Osteoblast (primary cell): ENCODE data around the gene KIF26B. TPM values are rescaled to one million over a fixed set of nuclear protein-coding genes. Genes with fewer than 3 reads are reported as not detected.

Experiments
- DNase-seq: peaks from one replicate; pipeline ENCODE4 v3.0.0; 2011; ENCODE audit warnings: low spot score, mixed read lengths; ENCODE audit not compliant: insufficient read length; ENCODE audit errors: missing footprints
- H2AFZ ChIP-seq: 2 replicates; pipeline ENCODE4 v1.6.0; 2011; ENCODE audit warnings: mild to moderate bottlenecking, low read length
- H3K27ac ChIP-seq: 2 replicates; pipeline ENCODE4 v1.5.1; 2011; ENCODE audit warnings: mild to moderate bottlenecking, low read depth, low read length, moderate library complexity
- H3K27me3 ChIP-seq: 2 replicates; pipeline ENCODE4 v1.6.0; 2012; ENCODE audit warnings: mild to moderate bottlenecking, control low read depth, inconsistent platforms, low read length, moderate library complexity; ENCODE audit not compliant: insufficient read depth
- H3K36me3 ChIP-seq: 2 replicates; pipeline ENCODE4 v1.5.1; 2011; ENCODE audit warnings: mild to moderate bottlenecking, low read length, control low read depth, moderate library complexity; ENCODE audit not compliant: insufficient read depth
- H3K4me1 ChIP-seq: 2 replicates; pipeline ENCODE4 v1.5.1; 2011; ENCODE audit warnings: mild to moderate bottlenecking, low read length, control low read depth, moderate library complexity; ENCODE audit not compliant: insufficient read depth
- H3K4me2 ChIP-seq: 2 replicates; pipeline ENCODE4 v1.6.0; 2011; ENCODE audit warnings: mild to moderate bottlenecking, low read length; ENCODE audit not compliant: insufficient read depth
- H3K4me3 ChIP-seq: fragments of 200-600 bp; sonication (generic); 3 replicates; pipeline ENCODE4 v1.5.1; 2012; ENCODE audit warnings: mild to moderate bottlenecking, low read length, inconsistent platforms; ENCODE audit not compliant: insufficient read depth
- H3K79me2 ChIP-seq: 2 replicates; pipeline ENCODE4 v1.6.0; 2012; ENCODE audit warnings: mild to moderate bottlenecking, low read length, control low read depth, inconsistent platforms; ENCODE audit not compliant: insufficient read depth
- H3K9me3 ChIP-seq: 2 replicates; pipeline ENCODE4 v1.5.1; 2011; ENCODE audit warnings: low read depth, low read length, control low read depth
- H4K20me1 ChIP-seq: 2 replicates; pipeline ENCODE4 v1.6.0; 2012; ENCODE audit warnings: mild to moderate bottlenecking, low read length, control low read depth; ENCODE audit not compliant: insufficient read depth
- CTCF ChIP-seq: IDR thresholded peaks from 2 replicates; pipeline ENCODE4 v1.5.1; 2011; ENCODE audit warnings: mild to moderate bottlenecking, low read depth, low read length, moderate library complexity; ENCODE audit errors: extremely low read depth
- total RNA-seq: library from RNA; depleted of rRNA; stranded (reverse); fragments of >200 nt; gene quantifications from 2 replicates; pipeline ENCODE4 v1.2.3, GENCODE V29; 2012

Gene KIF26B
- total RNA-seq, 1 donor, result 22.1 TPM

- no peaks in the 10 kb centered on the region for H3K27me3 ChIP-seq
- H3K9me3 ChIP-seq, result no peaks in the 10 kb centered on the region
- H3K27ac ChIP-seq, result no peak overlapping the region
- no peak overlapping the region for H3K4me3 ChIP-seq
- H3K4me1 ChIP-seq, result no peaks in the 10 kb centered on the region
- no peaks in the 10 kb centered on the region for H3K79me2 ChIP-seq
- no peak for DNase-seq
- H3K4me2 ChIP-seq, result no peak overlapping the region
- no peak overlapping the region for H2AFZ ChIP-seq
- no peaks in the 10 kb centered on the region for H3K36me3 ChIP-seq
- H4K20me1 ChIP-seq, result no peaks in the 10 kb centered on the region
- TF ChIP-seq CTCF, result no peak
These were observed 397.5 kb downstream of the KIF26B start for GRCh38 chr1:245552331-245552730.

GRCh38 chr1:245556057-245556456 lies 401.3 kb downstream of the KIF26B start:
- H3K27ac ChIP-seq, result no peak overlapping the region
- no peak overlapping the region for H3K4me3 ChIP-seq
- H3K4me1 ChIP-seq, result no peaks in the 10 kb centered on the region
- H3K9me3 ChIP-seq, result no peaks in the 10 kb centered on the region
- no peak overlapping the region for H2AFZ ChIP-seq
- H4K20me1 ChIP-seq, result no peaks in the 10 kb centered on the region
- H3K4me2 ChIP-seq, result no peak overlapping the region
- H3K79me2 ChIP-seq, result no peaks in the 10 kb centered on the region
- no peaks in the 10 kb centered on the region for H3K27me3 ChIP-seq
- no peak for DNase-seq
- no peak for TF ChIP-seq CTCF
- no peaks in the 10 kb centered on the region for H3K36me3 ChIP-seq

- Histone ChIP-seq H3K36me3 (no peaks in the 10 kb centered on the region), H3K4me1 (no peaks in the 10 kb centered on the region), H3K27ac (no peak overlapping the region), H3K4me3 (no peak overlapping the region), H4K20me1 (no peaks in the 10 kb centered on the region), H3K27me3 (no peaks in the 10 kb centered on the region), H3K79me2 (no peaks in the 10 kb centered on the region), H3K4me2 (no peak overlapping the region), H2AFZ (no peak overlapping the region), H3K9me3 (no peaks in the 10 kb centered on the region)
- DNase-seq, result no peak
- no peak for TF ChIP-seq CTCF
These were observed 403.3 kb downstream of the KIF26B start for GRCh38 chr1:245558069-245558468.

- DNase-seq, result no peak
These were observed 405.6 kb downstream of the KIF26B start for GRCh38 chr1:245560316-245560859.

More at GRCh38 chr1:245560316-245560859, 405.6 kb downstream of the KIF26B start:
- no peaks in the 10 kb centered on the region for H3K9me3 ChIP-seq
- no peak overlapping the region for H3K4me2 ChIP-seq
- H3K4me3 ChIP-seq, result no peak overlapping the region
- no peaks in the 10 kb centered on the region for H3K27me3 ChIP-seq
- H3K36me3 ChIP-seq, result no peaks in the 10 kb centered on the region
- TF ChIP-seq CTCF, result no peak
- H4K20me1 ChIP-seq, result no peaks in the 10 kb centered on the region
- H3K79me2 ChIP-seq, result no peaks in the 10 kb centered on the region
- H3K4me1 ChIP-seq, result no peaks in the 10 kb centered on the region
- H2AFZ ChIP-seq, result no peak overlapping the region
- H3K27ac ChIP-seq, result no peak overlapping the region
